Endodermal cell (in vitro differentiated cells): ENCODE results near the gene CPEB1. TPM values are rescaled to one million over a fixed set of nuclear protein-coding genes. Genes with fewer than 3 reads are reported as not detected.

Experiments
- DNase-seq: peaks from one replicate; pipeline ENCODE4 v3.0.0-alpha.2; 2017
- H3K27ac ChIP-seq: 2 replicates; pipeline ENCODE4 v1.5.1; 2013; ENCODE audit warnings: mild to moderate bottlenecking, low read depth, low read length, moderate library complexity
- H3K27me3 ChIP-seq: 2 replicates; pipeline ENCODE4 v1.6.1; 2013; ENCODE audit warnings: mild to moderate bottlenecking, low read length, moderate library complexity; ENCODE audit not compliant: insufficient read depth, control insufficient read depth, poor library complexity, severe bottlenecking
- H3K36me3 ChIP-seq: 2 replicates; pipeline ENCODE4 v1.7.0; 2013; ENCODE audit warnings: mild to moderate bottlenecking, low read length, moderate library complexity; ENCODE audit not compliant: control insufficient read depth, insufficient read depth
- H3K4me1 ChIP-seq: one replicate; pipeline ENCODE4 v1.7.0; 2013; ENCODE audit warnings: low read length; ENCODE audit not compliant: control insufficient read depth, insufficient read depth
- H3K4me3 ChIP-seq: 2 replicates; pipeline ENCODE4 v1.5.1; 2013; ENCODE audit warnings: mild to moderate bottlenecking, low read length, moderate library complexity
- H3K9ac ChIP-seq: 2 replicates; pipeline ENCODE4 v1.6.1; 2013; ENCODE audit warnings: mild to moderate bottlenecking, low read length, moderate library complexity; ENCODE audit not compliant: poor library complexity, severe bottlenecking; ENCODE audit errors: extremely low read depth
- H3K9me3 ChIP-seq: 2 replicates; pipeline ENCODE4 v1.6.1; 2013; ENCODE audit warnings: mild to moderate bottlenecking, low read length, moderate library complexity; ENCODE audit not compliant: control insufficient read depth
- H3K27ac Mint-ChIP-seq: 2 replicates; pipeline ENCODE4 v1.8.0; 2020; ENCODE audit warnings: mixed read lengths
- H3K27me3 Mint-ChIP-seq: 2 replicates; pipeline ENCODE4 v1.8.0; 2021; ENCODE audit warnings: mild to moderate bottlenecking, mixed read lengths; ENCODE audit not compliant: insufficient read depth
- H3K36me3 Mint-ChIP-seq: 2 replicates; pipeline ENCODE4 v1.8.0; 2020; ENCODE audit warnings: low read depth, mixed read lengths
- H3K4me1 Mint-ChIP-seq: 2 replicates; pipeline ENCODE4 v1.8.0; 2020; ENCODE audit warnings: mixed read lengths
- H3K4me3 Mint-ChIP-seq: 2 replicates; pipeline ENCODE4 v1.8.0; 2020; ENCODE audit warnings: mild to moderate bottlenecking, moderate library complexity, mixed read lengths
- H3K9me3 Mint-ChIP-seq: 2 replicates; pipeline ENCODE4 v1.8.0; 2020; ENCODE audit warnings: mild to moderate bottlenecking, mixed read lengths
- CTCF ChIP-seq: fragments of 200-600 bp; sonication (generic); conservative IDR thresholded peaks from 2 replicates; pipeline ENCODE4 v1.5.0; 2021; ENCODE audit warnings: antibody characterized with exemption, mild to moderate bottlenecking
- WGBS, 2 experiments: methylation state at CpG; one replicate each; pipeline versions ENCODE4 v1.1.5 to v1.1.7; 2013; ENCODE audit warnings: missing lambda C conversion rate in 2 of 2, mixed read lengths in 1 of 2; ENCODE audit not compliant: insufficient coverage in 1 of 2, insufficient read length in 1 of 2; 5-methylcytosine and 5-hydroxymethylcytosine counted together
- total RNA-seq, 2 donors: library from RNA; stranded (reverse); fragmentation: NEBNext Ultra II Directional in 1 of 2; extraction: Animal tissue kit (Norgen Biotek cat#: 25700) in 1 of 2; gene quantifications; 2 replicates in 1 of 2; 3 replicates in 1 of 2; pipeline ENCODE4 v1.2.1, GENCODE V29; 2021

The CPEB1 gene
- total RNA-seq, 2 donors from 2014 or later: 1.0 to 1.4 TPM

- no peak overlapping the region for H3K27ac ChIP-seq
- H3K4me1 ChIP-seq: no peaks in the 10 kb centered on the region
- 84 to 93% methylated on average over 4 to 5 of the region's 5 CpGs for WGBS, 2 experiments
- H3K4me3 ChIP-seq: no peak overlapping the region
- H3K9me3 Mint-ChIP-seq: no peaks in the 10 kb centered on the region
- no peaks in the 10 kb centered on the region for H3K27me3 Mint-ChIP-seq
- H3K27me3 ChIP-seq: no peaks in the 10 kb centered on the region
- peaks cover 2% of the 10 kb centered on the region for H3K4me1 Mint-ChIP-seq
- DNase-seq: no peak
- no peak overlapping the region for H3K9ac ChIP-seq
- no peak overlapping the region for H3K27ac Mint-ChIP-seq
- TF ChIP-seq CTCF: no peak
- H3K36me3 Mint-ChIP-seq: no peaks in the 10 kb centered on the region
- H3K9me3 ChIP-seq: no peaks in the 10 kb centered on the region
- no peaks in the 10 kb centered on the region for H3K36me3 ChIP-seq
- no peak overlapping the region for H3K4me3 Mint-ChIP-seq
These were observed 45.0 kb downstream of the CPEB1 start for GRCh38 chr15:82602195-82602594.

- Histone ChIP-seq H3K4me1 (peaks cover 3% of the 10 kb centered on the region), H3K27me3 (no peaks in the 10 kb centered on the region), H3K36me3 (no peaks in the 10 kb centered on the region), H3K4me3 (no peak overlapping the region), H3K9me3 (no peaks in the 10 kb centered on the region), H3K27ac (no peak overlapping the region), H3K9ac (no peak overlapping the region)
- DNase-seq: no peak
- Mint-ChIP-seq H3K4me1 (peaks cover 17% of the 10 kb centered on the region), H3K27ac (no peak overlapping the region), H3K36me3 (no peaks in the 10 kb centered on the region), H3K9me3 (no peaks in the 10 kb centered on the region), H3K4me3 (no peak overlapping the region), H3K27me3 (no peaks in the 10 kb centered on the region)
- no peak for TF ChIP-seq CTCF
- 83 to 100% methylated on average over 1 of the region's 1 CpG for WGBS, 2 experiments
These were observed 47.3 kb downstream of the CPEB1 start for GRCh38 chr15:82599862-82600261.

GRCh38 chr15:82597815-82598214 lies 49.3 kb downstream of the CPEB1 start:
- H3K4me1 ChIP-seq: peaks cover 3% of the 10 kb centered on the region
- no peak overlapping the region for H3K9ac ChIP-seq
- no peak for TF ChIP-seq CTCF
- Mint-ChIP-seq H3K4me3 (no peak overlapping the region), H3K4me1 (peaks cover 26% of the 10 kb centered on the region), H3K36me3 (no peaks in the 10 kb centered on the region), H3K27me3 (no peaks in the 10 kb centered on the region), H3K9me3 (no peaks in the 10 kb centered on the region), H3K27ac (no peak overlapping the region)
- no peaks in the 10 kb centered on the region for H3K9me3 ChIP-seq
- H3K4me3 ChIP-seq: no peak overlapping the region
- H3K27ac ChIP-seq: no peak overlapping the region
- H3K27me3 ChIP-seq: no peaks in the 10 kb centered on the region
- DNase-seq: no peak
- no peaks in the 10 kb centered on the region for H3K36me3 ChIP-seq
- WGBS, 2 experiments: 80 to 100% methylated on average over 1 to 2 of the region's 2 CpGs
